Natural killer cell (primary cell): ENCODE measurements around the gene MTRFR. TPM values are rescaled to one million over a fixed set of nuclear protein-coding genes. Genes with fewer than 3 reads are reported as not detected.
A peak's percentile ranks its signal among the peaks of the same experiment; 100 is the strongest.

ENCODE experiments used
- ATAC-seq, 3 donors: fragments of 150-1000 bp in 2 of 3; fragments of 200-7000 bp in 1 of 3; cut with Tn5 transposase; 1 replicate in 1 of 3; 2 replicates in 2 of 3; pipeline ENCODE4 v1.10.0; 2021; ENCODE audit warnings: mild to moderate bottlenecking in 2 of 3, moderate library complexity in 2 of 3
- DNase-seq, 2 donors: peaks; one replicate each; pipeline versions ENCODE4 v3.0.0 to v3.0.0-alpha.2; 2013 to 2021; ENCODE audit warnings: mixed read lengths in 1 of 2
- H3K27ac ChIP-seq: one replicate; pipeline ENCODE4 v1.5.1; 2013; ENCODE audit warnings: mild to moderate bottlenecking, low read length
- H3K27me3 ChIP-seq: one replicate; pipeline ENCODE4 v1.6.1; 2013; ENCODE audit warnings: low read length; ENCODE audit not compliant: control insufficient read depth, insufficient read depth
- H3K36me3 ChIP-seq: one replicate; pipeline ENCODE4 v1.6.1; 2013; ENCODE audit warnings: low read length; ENCODE audit not compliant: control insufficient read depth, insufficient read depth
- H3K4me1 ChIP-seq: one replicate; pipeline ENCODE4 v1.6.1; 2013; ENCODE audit warnings: low read length; ENCODE audit not compliant: control insufficient read depth, insufficient read depth
- H3K4me3 ChIP-seq: one replicate; pipeline ENCODE4 v1.5.1; 2013; ENCODE audit warnings: low read length
- H3K9me3 ChIP-seq: one replicate; pipeline ENCODE4 v1.6.1; 2013; ENCODE audit warnings: low read length; ENCODE audit not compliant: control insufficient read depth, insufficient read depth
- H3K27ac Mint-ChIP-seq, 2 donors: one replicate each; pipeline ENCODE4 v1.8.0; 2022; ENCODE audit warnings: mild to moderate bottlenecking in 2 of 2, mixed read lengths in 2 of 2, moderate library complexity in 1 of 2
- H3K27me3 Mint-ChIP-seq, 2 donors: one replicate each; pipeline ENCODE4 v1.8.0; 2022; ENCODE audit warnings: low read depth in 2 of 2, mixed read lengths in 2 of 2
- H3K36me3 Mint-ChIP-seq: one replicate; pipeline ENCODE4 v1.8.0; 2022; ENCODE audit warnings: mixed read lengths
- H3K4me1 Mint-ChIP-seq, 2 donors: one replicate each; pipeline ENCODE4 v1.8.0; 2022; ENCODE audit warnings: mixed read lengths in 2 of 2
- H3K4me3 Mint-ChIP-seq: one replicate; pipeline ENCODE4 v1.8.0; 2022; ENCODE audit warnings: mild to moderate bottlenecking, moderate library complexity, mixed read lengths
- H3K9me3 Mint-ChIP-seq, 2 donors: one replicate each; pipeline ENCODE4 v1.8.0; 2022; ENCODE audit warnings: mixed read lengths in 2 of 2
- WGBS: methylation state at CpG from one replicate; pipeline ENCODE4 v1.1.7; 2013; ENCODE audit warnings: missing lambda C conversion rate; ENCODE audit not compliant: insufficient coverage; 5-methylcytosine and 5-hydroxymethylcytosine counted together
- intact Hi-C: fragments of 100-400 bp; cut with micrococcal nuclease; formaldehyde crosslinking; loops from one replicate; pipeline ENCODE4 v1.14.2; 2022
- total RNA-seq, 4 donors: library from RNA; stranded (reverse); fragments of 120-200 nt in 1 of 4; gene quantifications; one replicate each; pipeline versions ENCODE4 v1.2.3 to v1.2.4, GENCODE V29; 2013 to 2022
- TF ChIP-seq, protein P1 (sequence below): fragments of 200-600 bp; IDR thresholded peaks from one replicate; pipeline ENCODE4 v1.8.0; 2022; ENCODE audit warnings: antibody characterized with exemption

The MTRFR gene
- total RNA-seq, 3 donors from 2014 or later (not counting 1 experiment from before 2014, with no cell fraction given), result 16.2 to 18.5 (median 17.0) TPM

DNA sequence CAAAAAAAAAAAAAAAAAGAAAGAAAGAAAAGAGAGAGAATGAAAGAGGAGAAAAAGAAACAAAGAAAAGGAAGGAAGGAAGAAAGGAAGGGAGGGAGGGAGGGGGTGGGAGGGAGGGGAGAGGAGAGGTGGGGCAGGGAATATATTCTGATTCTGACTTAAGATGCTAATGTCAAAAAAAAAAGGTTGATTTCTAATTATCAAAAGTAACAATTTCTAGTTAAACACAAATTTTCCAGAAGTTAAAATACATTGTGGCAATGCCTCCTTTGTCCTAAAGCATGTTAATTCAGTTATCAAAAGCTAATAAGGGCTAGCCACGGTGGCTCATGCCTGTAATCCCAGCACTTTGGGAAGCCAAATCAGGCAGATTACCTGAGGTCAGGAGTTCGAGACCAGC, 7.8 kb upstream of the MTRFR start:
- ATAC-seq (no peak), DNase-seq (no peak)
- no peaks in the 10 kb centered on the region for H3K27me3 ChIP-seq
- Mint-ChIP-seq H3K4me3 (no peak overlapping the region), H3K9me3 (no peaks in the 10 kb centered on the region), H3K27me3 (no peaks in the 10 kb centered on the region), H3K4me1 (peaks cover 31 to 36% of the 10 kb centered on the region in 2 donors), H3K27ac (peak overlapping the region in 1 of 2 donors; percentile 45), H3K36me3 (peaks cover 8% of the 10 kb centered on the region)
- intact Hi-C loops, result no loop called here
- WGBS, result 100% methylated on average over 2 of the region's 2 CpGs
- no peak overlapping the region for H3K27ac ChIP-seq
- TF ChIP-seq, protein P1, sequence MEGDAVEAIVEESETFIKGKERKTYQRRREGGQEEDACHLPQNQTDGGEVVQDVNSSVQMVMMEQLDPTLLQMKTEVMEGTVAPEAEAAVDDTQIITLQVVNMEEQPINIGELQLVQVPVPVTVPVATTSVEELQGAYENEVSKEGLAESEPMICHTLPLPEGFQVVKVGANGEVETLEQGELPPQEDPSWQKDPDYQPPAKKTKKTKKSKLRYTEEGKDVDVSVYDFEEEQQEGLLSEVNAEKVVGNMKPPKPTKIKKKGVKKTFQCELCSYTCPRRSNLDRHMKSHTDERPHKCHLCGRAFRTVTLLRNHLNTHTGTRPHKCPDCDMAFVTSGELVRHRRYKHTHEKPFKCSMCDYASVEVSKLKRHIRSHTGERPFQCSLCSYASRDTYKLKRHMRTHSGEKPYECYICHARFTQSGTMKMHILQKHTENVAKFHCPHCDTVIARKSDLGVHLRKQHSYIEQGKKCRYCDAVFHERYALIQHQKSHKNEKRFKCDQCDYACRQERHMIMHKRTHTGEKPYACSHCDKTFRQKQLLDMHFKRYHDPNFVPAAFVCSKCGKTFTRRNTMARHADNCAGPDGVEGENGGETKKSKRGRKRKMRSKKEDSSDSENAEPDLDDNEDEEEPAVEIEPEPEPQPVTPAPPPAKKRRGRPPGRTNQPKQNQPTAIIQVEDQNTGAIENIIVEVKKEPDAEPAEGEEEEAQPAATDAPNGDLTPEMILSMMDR, result no peak
- H3K36me3 ChIP-seq, result peaks cover 10% of the 10 kb centered on the region
- no peaks in the 10 kb centered on the region for H3K9me3 ChIP-seq
- H3K4me3 ChIP-seq, result no peak overlapping the region
- peaks cover 20% of the 10 kb centered on the region for H3K4me1 ChIP-seq

DNA sequence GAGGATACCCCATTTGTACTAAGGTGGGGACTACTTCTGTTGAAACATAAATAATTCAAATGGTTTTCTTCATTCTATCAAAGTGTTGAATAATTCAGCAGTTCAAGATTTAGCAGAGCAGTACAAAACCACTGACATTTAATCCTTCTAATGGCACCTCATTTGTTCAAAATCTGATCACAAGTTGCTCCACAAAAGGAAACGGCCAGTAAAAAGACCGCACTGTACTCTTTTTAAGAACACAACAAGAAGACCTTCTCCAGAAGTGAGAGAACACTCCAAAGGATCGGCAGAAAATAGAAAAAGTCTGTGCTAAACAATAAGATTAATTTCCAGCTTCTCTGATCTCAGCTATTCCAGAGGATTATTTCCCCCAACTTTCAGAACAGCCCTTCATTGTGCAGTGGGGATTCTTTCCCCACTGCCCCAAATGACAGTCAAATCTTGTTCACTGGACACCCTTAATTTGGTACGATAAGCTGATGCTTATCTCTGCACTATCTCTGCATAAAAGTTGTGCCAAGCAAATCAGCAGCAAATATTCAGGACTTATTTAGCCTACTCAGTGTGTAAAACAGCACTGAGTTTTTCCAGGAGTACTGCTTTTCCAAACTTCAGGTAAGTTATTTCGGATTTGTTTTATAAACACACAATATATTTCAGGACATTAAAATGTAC, 5.5 kb upstream of the MTRFR start:
- no peaks in the 10 kb centered on the region for H3K9me3 Mint-ChIP-seq
- H3K36me3 Mint-ChIP-seq, result no peaks in the 10 kb centered on the region
- no peak for ATAC-seq
- peaks cover 47 to 49% of the 10 kb centered on the region in 2 donors for H3K4me1 Mint-ChIP-seq
- intact Hi-C loops, result no loop called here
- Histone ChIP-seq H3K4me1 (peaks cover 26% of the 10 kb centered on the region), H3K4me3 (no peak overlapping the region), H3K27me3 (no peaks in the 10 kb centered on the region), H3K27ac (peak overlapping the region; percentile 41), H3K36me3 (peaks cover 2% of the 10 kb centered on the region), H3K9me3 (no peaks in the 10 kb centered on the region)
- H3K27me3 Mint-ChIP-seq, result no peaks in the 10 kb centered on the region
- DNase-seq, result no peak
- WGBS, result 46% methylated on average over 5 of the region's 5 CpGs
- TF ChIP-seq, protein P1, result no peak
- H3K4me3 Mint-ChIP-seq, result peak overlapping the region; percentile 7
- peak overlapping the region; percentile 83 to 90 for H3K27ac Mint-ChIP-seq

DNA sequence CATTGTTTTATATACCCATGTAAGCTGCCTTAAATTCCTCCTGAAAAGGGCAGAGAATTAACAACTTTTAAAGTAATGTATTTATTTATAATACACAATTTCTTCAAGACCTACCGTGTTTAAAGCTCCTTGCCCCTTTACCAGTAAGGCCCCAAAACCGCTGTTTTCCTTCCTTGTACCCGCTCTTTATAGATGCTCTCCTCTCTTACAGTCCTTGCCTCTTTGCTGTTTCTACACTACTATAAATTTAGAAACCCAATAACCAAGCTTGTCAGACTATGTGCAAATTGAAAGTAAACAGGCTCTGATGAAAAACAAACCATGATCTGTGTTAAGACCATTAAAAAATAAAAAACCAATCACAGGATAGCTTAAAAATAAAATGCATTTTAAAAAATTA, 4.2 kb upstream of the MTRFR start:
- H3K4me3 Mint-ChIP-seq, result peak overlapping the region; percentile 69
- Histone ChIP-seq H3K27me3 (no peaks in the 10 kb centered on the region), H3K9me3 (no peaks in the 10 kb centered on the region), H3K4me1 (peaks cover 20% of the 10 kb centered on the region), H3K4me3 (no peak overlapping the region), H3K27ac (peak overlapping the region; percentile 70), H3K36me3 (peaks cover 2% of the 10 kb centered on the region)
- peaks cover 52 to 54% of the 10 kb centered on the region in 2 donors for H3K4me1 Mint-ChIP-seq
- no peaks in the 10 kb centered on the region for H3K27me3 Mint-ChIP-seq
- WGBS, result 6% methylated on average over 3 of the region's 3 CpGs
- no peak for DNase-seq
- H3K9me3 Mint-ChIP-seq, result no peaks in the 10 kb centered on the region
- intact Hi-C loops, result no loop called here
- H3K27ac Mint-ChIP-seq, result peak overlapping the region; percentile 83 to 90
- TF ChIP-seq, protein P1, result no peak
- ATAC-seq, result no peak
- no peaks in the 10 kb centered on the region for H3K36me3 Mint-ChIP-seq
